HepG2 (cell line): Measurements from ENCODE around the gene TAGLN2. TPM values are rescaled to one million over a fixed set of nuclear protein-coding genes. Genes with fewer than 3 reads are reported as not detected.

Experiments
- ATAC-seq: fragments of 200-7000 bp; cut with Tn5 transposase; 3 replicates; pipeline ENCODE4 v1.9.1; 2020; ENCODE audit warnings: mild to moderate bottlenecking, moderate library complexity
- BruUV-seq: library from RNA; stranded (reverse); fragments of 400-500 nt; replicated peaks from 2 replicates; lab custom pipeline; 2021; lab: Mats Ljungman, UMichigan
- CTCF ChIA-PET: fragments of 300-600 bp; formaldehyde crosslinking; extraction: SDS; loops from one replicate; lab custom pipeline; 2021; ENCODE audit warnings: low total read pairs, inconsistent platforms, low intra/inter-chr PET ratio; lab: Yijun Ruan, JAX
- POLR2A ChIA-PET: fragments of 350-600 bp; sonication (Branson Sonifier 250); formaldehyde crosslinking; loops from one replicate; lab custom pipeline; 2020; ENCODE audit warnings: antibody characterized with exemption, inconsistent platforms; lab: Yijun Ruan, JAX
- DNase-seq: peaks from one replicate; pipeline ENCODE4 v3.0.0-alpha.2; 2015; ENCODE audit warnings: low spot score
- FAIRE-seq: peaks from 3 replicates; lab custom pipeline; 2011; peaks lifted over from hg19 to GRCh38; lab: Jason Lieb, UNC
- H2AFZ ChIP-seq: one replicate; pipeline ENCODE4 v1.6.1; 2011; ENCODE audit warnings: low read length, inconsistent platforms
- H3K27ac ChIP-seq: fragments of 300-600 bp; 3 replicates; pipeline ENCODE4 v1.8.0; 2011; ENCODE audit warnings: mixed run types, mild to moderate bottlenecking, mixed read lengths, low read length, inconsistent platforms; ENCODE audit not compliant: insufficient read depth; ENCODE audit errors: extremely low read length
- H3K27me3 ChIP-seq, 2 experiments: fragments of 200-600 bp in 1 of 2; 2 replicates in 1 of 2; 3 replicates in 1 of 2; pipeline versions ENCODE4 v1.6.0 to v1.8.0; 2011; ENCODE audit warnings: low read length in 2 of 2, mild to moderate bottlenecking in 2 of 2, moderate library complexity in 2 of 2, inconsistent platforms in 1 of 2; ENCODE audit not compliant: insufficient read depth in 2 of 2, control insufficient read depth in 1 of 2
- H3K36me3 ChIP-seq, 2 experiments: fragments of 200-600 bp in 1 of 2; replicated peaks in 1 of 2; 2 replicates in 1 of 2; 3 replicates in 1 of 2; pipeline versions ENCODE4 v1.5.1 to v1.8.0; 2011; ENCODE audit warnings: low read length in 2 of 2, inconsistent platforms in 1 of 2; ENCODE audit not compliant: insufficient read depth in 2 of 2, control insufficient read depth in 1 of 2
- H3K4me1 ChIP-seq: 2 replicates; pipeline ENCODE4 v1.5.1; 2012; ENCODE audit warnings: low read length, inconsistent platforms; ENCODE audit not compliant: insufficient read depth
- H3K4me2 ChIP-seq: 2 replicates; pipeline ENCODE4 v1.6.0; 2011; ENCODE audit warnings: low read depth, low read length, inconsistent platforms
- H3K4me3 ChIP-seq, 3 experiments: fragments of 200-600 bp in 1 of 3; sonication (generic), shearing (Covaris generic) in 1 of 3; replicated peaks in 1 of 3; 2 replicates each; pipeline ENCODE4 v1.5.1; 2011 to 2016; ENCODE audit warnings: low read length in 3 of 3, inconsistent platforms in 2 of 3, low read depth in 2 of 3, mild to moderate bottlenecking in 2 of 3, control low read depth in 1 of 3, mixed read lengths in 1 of 3; ENCODE audit not compliant: insufficient read depth in 1 of 3
- H3K79me2 ChIP-seq: one replicate; pipeline ENCODE4 v1.6.1; 2011; ENCODE audit warnings: low read length, inconsistent platforms; ENCODE audit not compliant: insufficient read depth
- H3K9ac ChIP-seq: 2 replicates; pipeline ENCODE4 v1.6.0; 2011; ENCODE audit warnings: mild to moderate bottlenecking, low read depth, low read length, inconsistent platforms; ENCODE audit not compliant: insufficient read depth
- H3K9me3 ChIP-seq: 2 replicates; pipeline ENCODE4 v1.5.1; 2012; ENCODE audit warnings: mild to moderate bottlenecking, low read length
- H4K20me1 ChIP-seq: 2 replicates; pipeline ENCODE4 v1.6.0; 2011; ENCODE audit warnings: inconsistent platforms, mild to moderate bottlenecking, low read length, moderate library complexity; ENCODE audit not compliant: insufficient read depth
- BATF2 ChIP-seq: sonication (generic); formaldehyde crosslinking; IDR thresholded peaks from 2 replicates; pipeline ENCODE4 v1.8.0; 2022; ENCODE audit warnings: mild to moderate bottlenecking, missing genetic modification reagents, moderate library complexity
- HMG20A ChIP-seq: IDR thresholded peaks from 2 replicates; pipeline ENCODE4 v1.6.1; 2016; ENCODE audit warnings: borderline replicate concordance
- IRF1 ChIP-seq: sonication (generic); formaldehyde crosslinking; IDR thresholded peaks from 2 replicates; pipeline ENCODE4 v1.4.0; 2020; ENCODE audit warnings: low read depth, mild to moderate bottlenecking, missing genetic modification reagents
- KLF9 ChIP-seq: IDR thresholded peaks from 2 replicates; pipeline ENCODE4 v1.6.1; 2016; ENCODE audit warnings: low read depth
- SAFB2 ChIP-seq: sonication (generic); formaldehyde crosslinking; IDR thresholded peaks from 2 replicates; pipeline ENCODE4 v1.5.1; 2020; ENCODE audit warnings: missing genetic modification reagents, low read depth, mild to moderate bottlenecking, borderline replicate concordance
- SALL1 ChIP-seq: sonication (generic); formaldehyde crosslinking; IDR thresholded peaks from 2 replicates; pipeline ENCODE4 v1.8.0; 2022; ENCODE audit warnings: mild to moderate bottlenecking, missing genetic modification reagents
- SATB2 ChIP-seq: sonication (generic); formaldehyde crosslinking; IDR thresholded peaks from 2 replicates; pipeline ENCODE4 v1.5.0; 2020; ENCODE audit warnings: missing genetic modification reagents
- SRF ChIP-seq: IDR thresholded peaks from 2 replicates; pipeline ENCODE4 v1.6.1; 2011; ENCODE audit warnings: mild to moderate bottlenecking, low read depth, low read length, moderate library complexity
- STAT5B ChIP-seq: sonication (generic); formaldehyde crosslinking; IDR thresholded peaks from 2 replicates; pipeline ENCODE4 v1.4.0; 2020; ENCODE audit warnings: missing genetic modification reagents
- ZBTB46 ChIP-seq: sonication (generic); formaldehyde crosslinking; IDR thresholded peaks from 2 replicates; pipeline ENCODE4 v1.4.0; 2020; ENCODE audit warnings: mild to moderate bottlenecking, missing genetic modification reagents, borderline replicate concordance
- ZHX2 ChIP-seq, 2 experiments: sonication (generic) in 1 of 2; formaldehyde crosslinking in 1 of 2; IDR thresholded peaks; 2 replicates each; pipeline versions ENCODE4 v1.6.1 to v1.9.0; 2014 to 2022; ENCODE audit warnings: antibody characterized with exemption in 1 of 2, borderline replicate concordance in 1 of 2, inconsistent platforms in 1 of 2, low read depth in 1 of 2, missing genetic modification reagents in 1 of 2
- ZNF256 ChIP-seq: sonication (generic); formaldehyde crosslinking; conservative IDR thresholded peaks from 2 replicates; pipeline ENCODE4 v1.4.0; 2020; ENCODE audit warnings: missing genetic modification reagents
- ZNF331 ChIP-seq: sonication (generic); formaldehyde crosslinking; IDR thresholded peaks from 2 replicates; pipeline ENCODE4 v1.4.0; 2020; ENCODE audit warnings: missing genetic modification reagents
- ZNF367 ChIP-seq: sonication (generic); formaldehyde crosslinking; IDR thresholded peaks from 2 replicates; pipeline ENCODE4 v1.4.0; 2020; ENCODE audit warnings: missing genetic modification reagents, borderline replicate concordance
- ZNF563 ChIP-seq: sonication (generic); formaldehyde crosslinking; IDR thresholded peaks from 2 replicates; pipeline ENCODE4 v1.8.0; 2022; ENCODE audit warnings: mild to moderate bottlenecking, moderate library complexity, missing genetic modification reagents
- ZNF589 ChIP-seq: sonication (generic); formaldehyde crosslinking; conservative IDR thresholded peaks from 2 replicates; pipeline ENCODE4 v1.8.0; 2022; ENCODE audit warnings: mild to moderate bottlenecking, moderate library complexity, missing genetic modification reagents
- WGBS: methylation state at CpG from one replicate; pipeline ENCODE4 v1.1.6; 2017; ENCODE audit warnings: low lambda C conversion rate; 5-methylcytosine and 5-hydroxymethylcytosine counted together
- in situ Hi-C: cut with HindIII; loops from 2 replicates; pipeline ENCODE4 v1.10.0; 2017; ENCODE audit warnings: low pct_unique_long_range_greater_than_20kb; ENCODE audit not compliant: extremely low pct_ligation_motif_present
- intact Hi-C: fragments of 100-400 bp; cut with micrococcal nuclease; formaldehyde crosslinking; loops from one replicate; pipeline ENCODE4 v1.10.0; 2022; ENCODE audit not compliant: unreplicated experiment
- polyA plus RNA-seq, 8 experiments: library from polyadenylated mRNA; depleted of rRNA in 3 of 8; stranded (reverse) in 7 of 8; unstranded in 1 of 8; fragments of >200 nt; fragmentation: Illumina TruSeq in 4 of 8; extraction: Trizol in 4 of 8; gene quantifications; 2 replicates each; pipeline versions ENCODE4 v1.2.1 to v1.2.3, GENCODE V29; 2011 to 2016; ENCODE audit warnings: low read depth in 4 of 8, missing spikeins in 1 of 8, mixed read lengths in 1 of 8; ENCODE audit not compliant: insufficient read depth in 1 of 8
- total RNA-seq, 5 experiments: library from RNA; depleted of rRNA; stranded (reverse); fragments of >200 nt; fragmentation: Illumina TruSeq; extraction: Trizol; gene quantifications; 2 replicates each; pipeline ENCODE4 v1.2.3, GENCODE V29; 2016; ENCODE audit warnings: low read depth in 1 of 5

TAGLN2 gene
- total and polyA plus RNA-seq, 2 of the 13 experiments (the other 11 are each of a cell fraction or from before 2014, with no cell fraction given) = 6.7 to 17.2 TPM

- no TSS peak for BruUV-seq
- no peak overlapping the region for H3K4me2 ChIP-seq
- no peak overlapping the region for H3K4me3 ChIP-seq
- intact Hi-C loops = no loop called here
- FAIRE-seq = no peak
- H4K20me1 ChIP-seq = no peaks in the 10 kb centered on the region
- H2AFZ ChIP-seq = no peak overlapping the region
- no peaks in the 10 kb centered on the region for H3K36me3 ChIP-seq
- peaks cover 36% of the 10 kb centered on the region for H3K4me1 ChIP-seq
- WGBS = 52% methylated on average over 1 of the region's 1 CpG
- no peak overlapping the region for H3K9ac ChIP-seq
- POLR2A ChIA-PET = no interaction called here
- CTCF ChIA-PET = no interaction called here
- H3K79me2 ChIP-seq = no peaks in the 10 kb centered on the region
- peaks cover 2 to 12% of the 10 kb centered on the region in 2 experiments; a peak in 4 of 5 replicates for H3K27me3 ChIP-seq
- no peaks in the 10 kb centered on the region for H3K9me3 ChIP-seq
- DNase-seq = no peak
- no peak for ATAC-seq
- in situ Hi-C loops = no loop called here
- H3K27ac ChIP-seq = no peak overlapping the region
- TF ChIP-seq ZNF256 (no peak), SATB2 (no peak), KLF9 (CRISPR knock-in tag) (no peak), ZNF367 (CRISPR knock-in tag) (no peak), SAFB2 (CRISPR knock-in tag) (no peak), IRF1 (CRISPR knock-in tag) (no peak), ZNF589 (no peak), ZNF563 (no peak), BATF2 (CRISPR knock-in tag) (no peak), ZBTB46 (CRISPR knock-in tag) (no peak), ZNF331 (no peak), ZHX2 (IDR thresholded peaks at IDR 0.05; ENCODE audit: low read depth) (no peak), ZHX2 (CRISPR knock-in tag; IDR thresholded peaks at IDR 0.05; ENCODE audit: borderline replicate concordance) (no peak), SRF (no peak), HMG20A (CRISPR knock-in tag) (no peak), STAT5B (CRISPR knock-in tag) (no peak), SALL1 (no peak)
These were observed 4.7 kb downstream of the TAGLN2 start for GRCh38 chr1:159920651-159921050.
